SK-MEL-5 (cell line): ENCODE results near the gene LTA4H. TPM values are rescaled to one million over a fixed set of nuclear protein-coding genes. Genes with fewer than 3 reads are reported as not detected.

Experiments
- DNase-seq: peaks from one replicate; pipeline ENCODE4 v3.0.0-alpha.2; 2016; ENCODE audit warnings: low read depth, low spot score
- in situ Hi-C: cut with HindIII; loops from 2 replicates; pipeline ENCODE4 v1.10.0; 2016; ENCODE audit warnings: low sequenced_read_pairs, high pct_unique_total_duplicates, low pct_unique_long_range_greater_than_20kb
- total RNA-seq: library from RNA; depleted of rRNA; stranded (reverse); fragments of >200 nt; shearing (Covaris generic); gene quantifications from 2 replicates; pipeline ENCODE4 v1.2.3, GENCODE V29; 2014

The LTA4H gene
- total RNA-seq, 1 experiment from 2014 or later: 88.4 TPM

GRCh38 chr12:96061864-96062453, 26.6 kb upstream of the LTA4H start:
- DNase-seq: peak; percentile 88
- in situ Hi-C loops: no loop called here

DNA sequence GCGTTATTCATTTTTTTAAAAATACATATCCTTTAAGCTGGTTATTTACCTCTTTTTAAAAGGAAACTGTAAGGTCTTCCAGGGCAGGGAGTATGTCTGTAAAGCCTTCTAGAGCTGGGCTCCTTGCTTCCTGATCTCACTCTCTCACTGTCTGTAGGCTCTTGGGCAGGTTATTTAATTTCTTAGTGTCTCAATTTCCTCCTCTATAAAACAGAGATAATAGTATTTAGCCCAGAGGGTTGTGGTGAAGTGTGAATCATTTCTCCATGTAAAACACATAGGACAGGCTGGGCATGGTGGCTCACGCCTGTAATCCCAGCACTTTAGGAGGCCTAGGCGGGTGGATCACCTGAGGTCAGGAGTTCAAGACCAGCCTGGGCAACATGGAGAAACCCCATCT, 25.9 kb upstream of the LTA4H start:
- DNase-seq: no peak
- in situ Hi-C loops: no loop called here

DNA sequence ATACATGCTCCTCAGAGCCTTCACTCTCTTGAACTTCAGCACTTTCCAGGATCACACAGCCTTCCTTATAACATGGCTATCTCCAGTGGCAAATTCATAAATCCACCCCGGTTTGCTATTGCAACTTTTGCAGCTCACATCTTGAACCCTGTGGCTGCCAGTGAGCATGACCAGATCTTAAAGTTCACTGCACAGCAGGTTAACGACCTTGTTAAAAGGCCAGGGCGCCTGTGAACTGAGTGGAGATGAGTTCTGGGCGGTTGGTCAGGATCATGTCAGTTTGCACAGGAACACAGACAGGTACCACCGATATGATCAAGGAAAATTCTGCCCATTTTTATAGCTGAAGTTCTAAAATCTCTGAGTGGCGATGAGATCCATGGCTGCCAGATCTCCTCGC, 24.7 kb upstream of the LTA4H start:
- in situ Hi-C loops: no loop called here
- no peak for DNase-seq

- DNase-seq: peak; percentile 30
- in situ Hi-C loops: no loop called here
These were observed 22.7 kb upstream of the LTA4H start for GRCh38 chr12:96057986-96058553.

GRCh38 chr12:96056646-96057455, 21.5 kb upstream of the LTA4H start:
- DNase-seq: peak; percentile 11

GRCh38 chr12:96054244-96054610, 18.8 kb upstream of the LTA4H start:
- in situ Hi-C loops: no loop called here

More at GRCh38 chr12:96056646-96057455, 21.5 kb upstream of the LTA4H start:
- in situ Hi-C loops: no loop called here

DNA sequence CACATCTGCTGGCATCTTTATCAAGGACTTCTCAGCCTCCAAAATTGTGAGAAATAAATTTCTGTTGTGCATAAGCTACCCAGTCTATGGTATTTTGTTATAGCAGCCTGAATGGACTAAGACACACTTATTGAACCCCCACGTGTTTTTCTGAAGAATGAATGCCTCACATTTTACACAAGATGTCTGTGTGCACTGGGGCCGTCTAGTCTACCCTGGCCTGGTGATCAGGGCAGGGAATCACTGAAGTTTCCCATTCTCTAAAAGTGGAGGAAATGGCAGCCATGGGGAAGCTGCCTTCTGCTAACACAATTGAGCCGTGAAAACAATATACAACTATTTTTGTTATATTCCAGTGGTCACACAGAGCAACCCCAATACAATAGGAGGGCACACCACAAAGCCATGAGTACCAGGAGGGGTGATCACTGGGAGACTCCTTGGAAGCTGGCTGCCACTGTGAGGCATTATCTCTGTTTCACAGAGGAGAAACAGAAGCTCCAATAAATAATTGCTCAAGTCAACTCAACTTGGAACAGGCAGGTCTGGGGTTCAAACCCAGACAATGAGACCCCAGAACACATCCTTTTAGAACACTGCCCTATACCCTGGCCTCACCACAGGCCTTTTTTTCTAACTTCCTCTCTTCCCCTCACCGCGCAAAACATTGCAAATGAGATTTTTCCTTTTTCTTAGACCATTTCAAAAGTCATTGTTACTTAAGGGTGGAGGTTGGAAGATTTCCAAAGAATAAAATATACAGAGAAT, 18.3 kb upstream of the LTA4H start:
- no peak for DNase-seq
- in situ Hi-C loops: no loop called here

More at GRCh38 chr12:96054244-96054610, 18.8 kb upstream of the LTA4H start:
- DNase-seq: peak; percentile 24

DNA sequence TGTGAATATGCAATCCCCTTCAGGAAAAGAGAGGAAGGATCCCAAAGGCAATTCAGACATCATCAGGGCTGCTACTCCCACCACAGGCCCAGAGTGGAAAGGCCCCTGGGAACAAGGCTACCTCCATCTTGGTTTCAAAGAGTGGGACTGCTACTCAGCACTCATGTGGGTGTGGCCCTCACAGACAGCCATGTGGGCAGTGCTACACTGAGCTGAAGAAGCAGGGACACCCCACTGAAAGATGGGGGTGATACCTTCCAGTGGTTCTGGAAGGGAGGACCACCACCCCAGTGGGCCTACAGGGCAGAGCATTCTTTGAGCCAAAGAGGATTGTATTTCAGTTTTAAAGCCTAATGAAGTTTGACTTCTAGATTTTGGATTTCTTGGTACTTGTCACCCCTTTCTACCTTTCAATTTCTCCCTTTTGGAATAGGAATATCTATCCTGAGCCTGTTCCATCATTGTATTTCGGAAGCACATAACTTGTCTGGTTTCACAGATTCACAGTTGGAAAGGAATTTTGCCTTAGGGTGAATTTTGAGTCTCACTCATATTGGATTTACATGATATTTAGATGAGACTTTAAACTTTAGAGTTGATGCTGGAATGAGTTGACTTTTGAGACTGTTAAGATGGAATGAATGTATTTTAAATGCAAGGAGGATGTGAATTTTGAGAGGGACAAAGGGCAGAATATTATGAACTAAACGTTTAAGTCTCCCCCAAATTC, 16.5 kb upstream of the LTA4H start:
- in situ Hi-C loops: no loop called here
- DNase-seq: no peak

DNA sequence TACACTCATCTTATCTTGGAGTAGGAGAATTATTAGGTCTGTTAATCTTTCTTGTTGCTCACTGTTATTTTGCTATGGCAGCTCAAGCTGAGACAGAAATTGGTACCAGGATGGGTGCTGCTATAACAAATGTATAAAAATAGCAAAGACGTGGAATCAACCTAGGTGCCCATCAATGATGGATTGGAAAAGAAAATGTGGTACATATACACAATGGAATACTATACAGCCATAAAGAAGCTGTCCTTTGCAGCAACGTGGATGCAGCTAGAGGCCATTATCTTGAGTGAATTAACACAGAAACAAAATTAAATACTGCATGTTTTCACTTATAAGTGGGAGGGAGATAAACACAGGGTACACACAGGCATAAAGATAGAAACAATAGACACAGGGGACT, 14.8 kb upstream of the LTA4H start:
- in situ Hi-C loops: no loop called here
- DNase-seq: no peak

DNA sequence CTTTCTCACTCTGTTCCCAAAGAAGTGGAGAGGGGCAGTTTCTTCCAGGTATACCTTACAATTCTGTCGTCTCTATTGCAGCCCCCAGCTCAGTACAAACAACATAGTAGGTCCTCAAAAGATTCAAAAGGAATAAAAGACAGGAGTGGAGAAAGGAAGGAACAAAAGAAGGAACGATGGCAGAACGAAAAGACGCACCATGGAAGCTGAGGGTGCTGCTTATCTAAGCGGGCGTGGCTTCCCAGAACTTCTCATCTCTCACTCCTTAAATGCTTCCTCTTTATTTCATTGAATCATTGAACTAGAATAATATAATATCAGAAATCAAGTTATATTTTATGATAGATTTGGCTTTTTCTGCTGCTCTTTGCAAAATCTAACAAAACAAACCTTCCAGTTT, 13.7 kb upstream of the LTA4H start:
- in situ Hi-C loops: no loop called here

DNA sequence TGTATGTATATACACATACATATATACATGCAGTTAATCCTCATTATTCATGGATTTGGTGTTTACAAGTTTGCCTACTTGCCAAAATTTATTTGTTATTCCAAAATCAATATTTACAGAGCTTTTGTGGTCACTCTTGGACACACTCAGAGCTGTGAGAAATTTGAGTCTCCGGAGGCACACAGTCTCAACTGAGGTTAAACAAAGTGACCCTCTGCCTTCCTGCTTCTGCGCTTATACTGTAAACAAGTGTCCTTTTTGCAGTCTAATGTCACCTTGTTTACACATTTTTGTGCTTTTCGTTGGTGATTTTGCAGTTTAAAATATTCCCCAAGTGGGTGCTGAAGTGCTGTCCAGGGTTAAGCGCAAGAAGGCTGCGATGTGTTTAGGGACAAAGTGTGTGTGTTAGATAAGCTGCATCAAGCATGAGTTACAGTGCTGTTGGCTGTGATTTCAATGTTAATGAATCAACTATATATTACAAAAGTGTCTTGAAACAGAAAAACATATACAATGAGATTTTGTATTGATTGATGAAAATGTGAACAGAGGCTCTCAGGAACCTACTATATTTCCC, 13.1 kb upstream of the LTA4H start:
- in situ Hi-C loops: no loop called here

More for the DNA sequence above, 13.7 kb upstream of the LTA4H start:
- DNase-seq: no peak

GRCh38 chr12:96047229-96048211, 12.1 kb upstream of the LTA4H start:
- in situ Hi-C loops: no loop called here
- no peak for DNase-seq

More for the DNA sequence above, 13.1 kb upstream of the LTA4H start:
- no peak for DNase-seq

DNA sequence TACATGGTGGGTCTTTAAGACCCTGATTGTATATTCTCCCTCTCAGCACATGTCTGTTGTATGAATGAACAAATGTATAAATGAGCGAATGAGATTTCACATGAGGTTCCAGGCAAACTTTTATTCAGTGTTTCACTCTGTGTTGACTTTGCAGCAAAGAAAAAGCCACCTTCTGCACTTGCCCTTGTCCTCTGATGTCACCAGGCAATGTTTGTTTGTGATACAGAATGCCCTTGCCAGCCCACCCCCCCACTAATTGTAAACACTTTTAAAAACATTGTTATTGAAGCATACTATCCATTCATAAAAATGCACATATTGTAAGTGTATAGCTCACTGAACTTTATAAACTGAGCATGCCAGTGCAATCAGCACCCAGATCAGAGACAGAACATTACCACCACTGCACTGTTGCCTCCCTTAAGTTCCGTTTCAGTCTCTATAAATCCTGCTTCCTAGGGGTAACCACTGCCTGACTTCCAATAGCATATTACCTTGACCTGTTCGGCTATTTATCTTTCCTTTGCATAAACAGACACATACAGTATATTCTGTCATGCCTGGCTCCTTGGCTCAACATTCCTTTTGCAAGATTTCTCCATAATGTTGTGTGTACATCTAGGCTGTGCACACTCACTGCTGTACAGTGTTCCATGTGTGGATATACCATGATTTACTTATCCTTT, 11.3 kb upstream of the LTA4H start:
- in situ Hi-C loops: no loop called here
- DNase-seq: no peak

GRCh38 chr12:96045566-96045965, 10.2 kb upstream of the LTA4H start:
- no peak for DNase-seq
- in situ Hi-C loops: no loop called here

DNA sequence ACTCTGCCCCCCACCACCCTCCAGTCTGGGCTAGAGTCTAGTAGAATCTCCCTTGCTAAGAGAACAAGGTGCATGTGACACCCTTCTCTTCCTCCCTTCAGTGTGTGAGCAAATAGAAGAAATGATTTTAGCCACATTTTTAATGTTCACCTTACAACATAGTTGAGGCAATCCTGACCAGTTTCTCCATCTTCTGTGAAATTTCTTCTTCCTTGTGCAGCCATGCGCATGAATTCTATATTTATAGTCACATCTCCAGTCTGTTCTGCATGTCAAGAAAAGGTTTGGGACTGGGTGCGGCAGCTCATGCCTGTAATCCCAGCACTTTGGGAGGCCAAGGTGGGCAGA, 9.5 kb upstream of the LTA4H start:
- no peak for DNase-seq
- in situ Hi-C loops: no loop called here
